Stimulated activated naive CD8-positive, alpha-beta T cell treated with anti-CD3 and anti-CD28 coated beads, Interleukin-15, Interleukin-2, amounts not matched to agents 100 ng/mL and 50 ng/mL, for 24 hours (primary cell): Measurements from ENCODE around the gene AUTS2.

ENCODE experiments used
- H3K27ac Mint-ChIP-seq: one replicate; pipeline ENCODE4 v1.8.0; 2021; ENCODE audit warnings: mild to moderate bottlenecking, mixed read lengths
- H3K27me3 Mint-ChIP-seq: one replicate; pipeline ENCODE4 v1.8.0; 2021; ENCODE audit warnings: mixed read lengths
- H3K36me3 Mint-ChIP-seq: one replicate; pipeline ENCODE4 v1.8.0; 2021; ENCODE audit warnings: low read depth, mixed read lengths
- H3K4me1 Mint-ChIP-seq: one replicate; pipeline ENCODE4 v1.8.0; 2021; ENCODE audit warnings: low read depth, mixed read lengths
- H3K4me3 Mint-ChIP-seq: one replicate; pipeline ENCODE4 v1.8.0; 2021; ENCODE audit warnings: mild to moderate bottlenecking, mixed read lengths
- H3K9me3 Mint-ChIP-seq: one replicate; pipeline ENCODE4 v1.8.0; 2021; ENCODE audit warnings: mixed read lengths

Gene AUTS2

DNA sequence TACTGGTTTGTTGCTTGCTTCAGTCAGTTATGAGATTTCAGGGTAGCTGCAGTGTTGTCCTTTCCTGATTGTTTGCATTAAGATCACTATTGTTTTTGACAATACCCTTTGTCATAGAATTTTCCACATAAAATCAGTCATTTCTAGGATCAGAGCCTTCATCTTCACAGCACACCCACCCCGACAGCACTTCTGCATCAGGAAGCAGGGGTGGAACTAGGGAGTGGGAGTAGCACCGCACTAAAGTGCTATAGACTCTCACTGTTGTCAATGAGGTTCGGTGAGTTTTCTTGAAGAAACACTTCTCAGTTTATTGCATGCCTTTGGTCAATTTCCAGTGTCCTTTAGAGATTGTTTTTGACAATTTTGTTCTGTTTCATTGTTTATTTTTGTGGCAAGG lies 632.5 kb downstream of the AUTS2 start:
- no peaks in the 10 kb centered on the region for H3K27me3 Mint-ChIP-seq
- no peak overlapping the region for H3K4me3 Mint-ChIP-seq
- no peak overlapping the region for H3K27ac Mint-ChIP-seq
- peaks cover 25% of the 10 kb centered on the region for H3K36me3 Mint-ChIP-seq
- no peaks in the 10 kb centered on the region for H3K4me1 Mint-ChIP-seq
- peaks cover 20% of the 10 kb centered on the region for H3K9me3 Mint-ChIP-seq

DNA sequence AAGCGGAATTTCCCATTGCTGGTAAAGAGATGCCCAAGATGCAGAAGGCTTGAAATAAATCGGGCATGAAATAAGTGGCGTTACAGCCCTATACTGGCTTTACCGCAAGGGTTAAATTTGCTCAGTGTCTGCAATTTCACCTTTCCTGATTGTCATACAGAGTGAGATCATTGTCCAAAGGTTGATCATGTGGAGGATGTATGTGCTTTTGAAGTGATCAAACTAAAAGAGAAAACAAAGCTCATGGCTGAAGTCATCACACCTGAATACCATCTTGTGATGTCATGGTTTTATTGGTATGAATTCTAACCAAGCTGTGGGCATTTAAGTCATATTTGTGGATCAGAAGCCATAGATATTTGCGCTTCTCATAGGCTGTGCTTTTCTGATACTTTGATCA lies 635.5 kb downstream of the AUTS2 start:
- Mint-ChIP-seq H3K27ac (no peak overlapping the region), H3K9me3 (peaks cover 20% of the 10 kb centered on the region), H3K27me3 (no peaks in the 10 kb centered on the region), H3K4me3 (no peak overlapping the region), H3K36me3 (peaks cover 18% of the 10 kb centered on the region), H3K4me1 (peaks cover 6% of the 10 kb centered on the region)

DNA sequence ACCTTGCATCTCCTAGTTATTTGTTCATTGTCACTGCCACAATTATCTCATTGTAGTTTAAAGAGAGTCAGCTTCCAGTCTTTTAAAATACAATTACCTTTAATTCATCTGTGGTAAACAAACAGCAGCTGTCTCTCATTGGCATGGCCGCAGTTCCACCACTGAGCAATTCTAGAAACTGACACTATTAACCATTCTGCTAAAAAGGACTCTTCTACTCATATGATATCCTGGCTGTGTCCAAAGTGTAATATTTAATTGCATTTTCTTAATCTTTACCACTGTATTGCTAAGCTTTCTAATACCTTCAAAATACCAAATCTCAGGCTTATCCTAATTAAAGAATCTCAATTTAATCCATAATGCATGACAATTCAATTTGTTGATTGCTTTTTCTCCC lies 639.0 kb downstream of the AUTS2 start:
- Mint-ChIP-seq H3K4me3 (no peak overlapping the region), H3K27ac (no peak overlapping the region)

DNA sequence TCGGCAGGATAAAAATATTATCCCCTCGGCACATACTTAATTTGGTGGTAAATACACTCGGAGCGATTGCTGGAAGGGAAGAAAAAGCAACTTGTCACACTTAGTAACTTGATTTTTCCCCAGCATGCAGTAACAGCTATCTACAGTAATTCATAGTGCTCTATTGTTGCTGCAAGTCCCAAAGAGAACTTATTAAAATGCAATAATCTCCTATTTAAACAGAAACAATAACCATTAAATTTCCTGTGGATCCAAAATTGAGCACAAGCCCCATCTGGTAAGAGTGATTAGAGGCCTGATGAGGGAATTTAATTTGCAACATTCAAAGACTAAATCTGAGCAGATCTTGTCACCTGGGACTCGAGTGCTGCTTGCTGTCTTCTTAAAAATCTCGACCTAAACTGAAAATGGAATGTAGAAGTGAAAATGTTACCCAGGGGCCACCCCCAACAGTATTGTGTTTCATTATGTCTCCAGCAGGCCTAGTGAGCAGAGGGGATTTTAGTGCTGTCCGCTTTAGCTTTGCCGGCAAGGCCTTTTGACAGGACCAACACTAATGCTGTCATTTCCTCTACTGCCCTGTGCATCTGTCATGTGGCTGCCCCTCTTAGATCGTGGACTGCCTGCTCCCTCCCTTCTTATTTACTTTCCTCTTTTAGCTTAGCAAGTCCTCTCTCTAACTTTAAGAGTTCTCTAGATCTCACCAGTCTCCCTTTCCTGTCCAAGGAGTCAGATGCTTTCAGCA lies 639.7 kb downstream of the AUTS2 start:
- no peaks in the 10 kb centered on the region for H3K27me3 Mint-ChIP-seq
- no peaks in the 10 kb centered on the region for H3K9me3 Mint-ChIP-seq
- peaks cover 6% of the 10 kb centered on the region for H3K4me1 Mint-ChIP-seq
- no peaks in the 10 kb centered on the region for H3K36me3 Mint-ChIP-seq
- H3K27ac Mint-ChIP-seq = no peak overlapping the region
- no peak overlapping the region for H3K4me3 Mint-ChIP-seq

More for the DNA sequence above, 639.0 kb downstream of the AUTS2 start:
- Mint-ChIP-seq H3K36me3 (no peaks in the 10 kb centered on the region), H3K9me3 (no peaks in the 10 kb centered on the region), H3K4me1 (peaks cover 6% of the 10 kb centered on the region), H3K27me3 (no peaks in the 10 kb centered on the region)

DNA sequence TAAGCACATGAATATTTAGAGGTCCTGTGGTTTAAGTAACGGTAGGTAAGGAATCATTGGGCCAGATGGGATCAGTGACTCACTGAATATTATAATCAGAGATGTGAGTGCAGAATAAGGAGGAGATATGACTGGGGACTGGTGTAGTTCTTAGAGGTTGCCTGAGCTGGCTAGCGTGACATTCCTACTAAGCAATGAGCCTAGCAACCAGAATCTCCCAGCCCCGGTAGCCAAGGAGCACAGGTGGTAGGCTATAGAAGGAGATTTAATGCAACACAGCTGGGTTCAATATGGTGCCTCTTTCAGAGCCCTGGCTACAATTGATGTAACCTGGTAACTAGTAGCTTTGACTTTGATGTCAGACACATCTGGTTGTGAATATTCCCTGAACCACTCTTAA lies 641.6 kb downstream of the AUTS2 start:
- Mint-ChIP-seq H3K9me3 (no peaks in the 10 kb centered on the region), H3K4me3 (no peak overlapping the region), H3K36me3 (no peaks in the 10 kb centered on the region), H3K27me3 (no peaks in the 10 kb centered on the region), H3K27ac (no peak overlapping the region), H3K4me1 (peaks cover 6% of the 10 kb centered on the region)

DNA sequence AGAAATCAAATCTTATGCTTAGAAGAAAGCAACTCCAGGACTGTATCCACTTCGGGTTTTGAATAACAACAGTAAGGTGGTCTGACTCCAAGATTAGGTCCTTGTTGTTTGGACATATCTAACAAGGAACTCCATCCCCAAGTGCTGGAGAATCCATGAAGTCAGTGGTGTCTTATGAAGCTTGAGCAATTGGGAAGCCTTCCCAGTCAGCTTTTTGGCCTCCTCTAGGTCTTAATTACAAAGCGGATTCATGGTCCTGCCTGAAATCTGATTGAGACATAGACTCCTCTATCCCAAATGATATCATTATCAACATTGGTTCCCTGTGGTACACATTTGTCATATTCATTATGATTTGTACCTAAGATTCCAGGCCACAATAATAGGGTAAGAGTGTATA lies 642.6 kb downstream of the AUTS2 start:
- Mint-ChIP-seq H3K27me3 (no peaks in the 10 kb centered on the region), H3K27ac (no peak overlapping the region), H3K4me1 (peaks cover 6% of the 10 kb centered on the region), H3K4me3 (no peak overlapping the region), H3K36me3 (no peaks in the 10 kb centered on the region), H3K9me3 (no peaks in the 10 kb centered on the region)

DNA sequence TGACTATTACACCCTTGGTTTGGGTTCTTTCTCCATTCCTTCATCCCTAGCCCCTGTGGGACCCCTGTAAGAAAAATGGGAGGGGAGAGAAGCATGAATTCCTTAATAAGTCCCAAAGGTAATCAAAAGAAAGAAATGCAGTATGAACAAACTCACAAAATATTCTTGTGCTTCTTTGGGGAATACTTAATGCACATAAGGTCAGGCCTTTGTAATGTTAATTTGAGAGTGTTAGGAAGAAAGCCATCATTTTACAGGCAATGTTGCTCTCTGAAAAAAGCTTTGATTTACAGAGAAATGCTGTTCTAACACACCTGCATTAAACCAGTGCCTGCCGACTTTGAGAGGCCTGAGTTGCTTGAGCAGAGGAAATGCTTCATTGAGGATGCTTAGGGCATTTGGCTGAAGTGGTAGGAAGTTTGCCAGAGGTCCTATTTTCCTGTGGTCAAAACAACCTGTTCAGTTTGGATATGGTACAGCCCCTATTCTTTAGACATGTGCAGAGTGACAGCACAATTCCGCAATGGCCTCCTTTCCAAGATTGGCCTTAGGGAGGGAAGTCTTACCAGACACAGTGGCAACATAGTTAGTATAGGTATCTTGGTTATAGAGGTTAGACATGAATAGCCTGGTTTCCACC lies 643.4 kb downstream of the AUTS2 start:
- Mint-ChIP-seq H3K27me3 (no peaks in the 10 kb centered on the region), H3K4me1 (peaks cover 6% of the 10 kb centered on the region)

DNA sequence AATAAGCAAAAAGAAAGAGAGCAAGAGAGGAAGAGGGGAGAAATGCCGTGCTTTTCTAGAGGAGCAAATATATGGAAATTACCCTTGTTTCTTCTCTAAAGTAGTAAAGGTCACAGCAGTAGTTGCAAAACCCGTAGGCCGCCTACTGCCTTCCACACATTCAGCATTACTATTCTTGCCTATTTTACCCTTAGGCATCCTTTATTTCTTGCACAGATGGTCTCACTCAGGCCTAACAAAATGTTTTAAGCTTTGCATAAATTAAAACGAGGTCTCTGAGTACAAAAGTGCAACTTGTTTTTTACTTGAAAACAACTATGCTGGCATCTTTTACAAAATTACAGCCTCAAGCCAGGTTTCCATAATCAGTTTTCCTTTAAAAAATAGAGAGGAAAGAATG lies 644.6 kb downstream of the AUTS2 start:
- no peak overlapping the region for H3K4me3 Mint-ChIP-seq

More for the DNA sequence above, 643.4 kb downstream of the AUTS2 start:
- H3K4me3 Mint-ChIP-seq = no peak overlapping the region
- H3K36me3 Mint-ChIP-seq = no peaks in the 10 kb centered on the region
- no peak overlapping the region for H3K27ac Mint-ChIP-seq
- H3K9me3 Mint-ChIP-seq = no peaks in the 10 kb centered on the region

DNA sequence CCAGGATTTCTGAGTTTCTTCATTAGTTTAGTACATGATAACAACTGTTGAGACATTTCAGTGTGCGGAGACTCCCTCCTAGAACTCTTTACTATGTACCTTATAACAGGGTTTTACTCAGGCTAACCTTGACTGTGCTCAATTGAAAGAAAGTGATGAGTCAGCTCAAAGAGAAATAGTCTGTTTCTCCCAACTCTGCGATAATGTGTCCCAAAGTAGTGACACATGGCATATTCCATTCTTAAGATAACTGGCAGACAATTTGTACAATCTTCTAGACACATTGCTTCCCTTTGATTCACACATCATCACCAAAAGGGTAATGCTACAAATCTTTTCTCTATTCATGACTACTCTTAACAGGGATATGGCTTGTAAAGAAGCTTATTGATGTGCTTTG lies 645.2 kb downstream of the AUTS2 start:
- no peak overlapping the region for H3K4me3 Mint-ChIP-seq
- H3K27me3 Mint-ChIP-seq = no peaks in the 10 kb centered on the region
- no peaks in the 10 kb centered on the region for H3K36me3 Mint-ChIP-seq
- peaks cover 4% of the 10 kb centered on the region for H3K4me1 Mint-ChIP-seq
- no peaks in the 10 kb centered on the region for H3K9me3 Mint-ChIP-seq
- no peak overlapping the region for H3K27ac Mint-ChIP-seq

More for the DNA sequence above, 644.6 kb downstream of the AUTS2 start:
- H3K36me3 Mint-ChIP-seq = no peaks in the 10 kb centered on the region
- H3K27me3 Mint-ChIP-seq = no peaks in the 10 kb centered on the region
- no peak overlapping the region for H3K27ac Mint-ChIP-seq
- H3K4me1 Mint-ChIP-seq = peaks cover 6% of the 10 kb centered on the region
- H3K9me3 Mint-ChIP-seq = no peaks in the 10 kb centered on the region

DNA sequence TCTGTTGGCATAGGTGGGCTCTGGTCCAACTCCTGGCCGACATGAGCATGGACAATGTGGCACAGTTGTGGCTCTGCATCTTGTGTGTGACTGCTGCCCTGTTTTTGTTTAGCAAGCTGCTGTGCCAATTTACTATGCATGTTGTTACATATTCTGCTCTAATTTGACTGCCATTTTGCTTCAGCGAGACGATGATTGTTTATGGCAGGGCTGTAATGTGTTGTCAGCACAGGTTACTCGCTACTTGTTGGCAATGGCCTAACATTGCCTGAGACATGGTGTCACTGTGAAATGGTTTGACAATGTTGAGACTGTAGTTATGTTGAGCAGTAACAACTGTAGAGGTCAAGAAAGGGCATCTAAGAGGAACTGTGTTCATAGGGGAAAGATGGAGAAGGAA lies 659.6 kb downstream of the AUTS2 start:
- no peak overlapping the region for H3K4me3 Mint-ChIP-seq
- no peaks in the 10 kb centered on the region for H3K27me3 Mint-ChIP-seq
- H3K9me3 Mint-ChIP-seq = peaks cover 3% of the 10 kb centered on the region
- no peaks in the 10 kb centered on the region for H3K4me1 Mint-ChIP-seq
- H3K36me3 Mint-ChIP-seq = no peaks in the 10 kb centered on the region
- H3K27ac Mint-ChIP-seq = no peak overlapping the region

DNA sequence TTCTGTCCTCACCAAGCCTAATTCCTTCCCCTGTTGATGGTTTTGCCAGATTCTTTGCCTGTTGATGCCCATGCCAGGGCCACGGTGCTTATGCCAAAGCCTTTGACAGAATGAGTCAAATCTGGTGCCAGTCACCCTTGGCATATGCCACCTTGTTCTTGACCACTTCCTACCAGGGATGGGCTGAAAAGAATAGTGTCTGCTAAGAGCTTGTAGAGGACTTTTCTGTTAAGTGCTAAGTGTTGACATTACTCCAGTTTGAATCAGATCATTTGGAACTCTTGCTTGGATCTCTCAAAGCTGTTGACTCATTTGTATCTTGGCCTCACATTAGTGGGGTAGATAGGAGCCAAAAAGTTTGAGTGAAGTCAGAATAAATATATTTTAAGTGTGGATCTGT lies 661.2 kb downstream of the AUTS2 start:
- Mint-ChIP-seq H3K4me1 (no peaks in the 10 kb centered on the region), H3K27me3 (no peaks in the 10 kb centered on the region), H3K27ac (no peak overlapping the region), H3K36me3 (no peaks in the 10 kb centered on the region), H3K4me3 (no peak overlapping the region), H3K9me3 (peaks cover 3% of the 10 kb centered on the region)

DNA sequence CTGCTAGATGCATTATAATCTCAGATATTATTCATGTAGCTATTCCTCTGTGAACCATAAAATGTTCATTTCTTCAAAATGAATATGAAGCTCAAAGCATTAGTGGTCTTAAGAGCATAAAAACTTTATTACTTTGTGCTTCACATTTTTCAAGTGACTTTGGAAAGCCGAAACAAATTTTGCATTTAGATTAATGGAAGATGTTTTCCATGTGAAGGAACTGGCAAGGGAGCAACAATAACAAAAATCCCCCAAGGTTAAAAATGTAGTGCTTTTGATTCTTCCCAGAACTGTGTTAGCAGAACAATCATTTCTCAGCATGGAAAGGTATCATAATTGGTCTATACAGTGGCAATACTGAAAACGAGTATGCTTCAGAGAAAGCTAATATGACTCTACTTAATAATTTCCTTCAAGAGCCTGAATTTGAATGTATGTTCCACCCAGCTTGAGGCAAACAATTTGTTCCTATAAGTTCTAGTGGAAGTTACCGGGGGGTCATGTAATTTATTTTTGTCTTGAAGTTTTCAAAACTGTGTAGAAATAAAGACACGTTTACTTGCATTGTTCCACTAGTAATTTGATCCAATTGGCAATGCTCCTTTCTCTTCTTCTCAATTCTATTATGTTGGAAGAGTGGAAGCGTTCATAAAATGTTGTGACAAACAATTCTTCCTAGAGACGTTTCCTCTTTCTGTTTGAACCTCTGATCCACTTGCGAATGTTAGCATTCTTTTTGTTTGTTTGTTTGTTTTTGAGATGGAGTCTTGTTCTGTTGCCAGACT lies 665.4 kb downstream of the AUTS2 start:
- no peak overlapping the region for H3K4me3 Mint-ChIP-seq
- no peaks in the 10 kb centered on the region for H3K9me3 Mint-ChIP-seq
- H3K27ac Mint-ChIP-seq = no peak overlapping the region
- no peaks in the 10 kb centered on the region for H3K27me3 Mint-ChIP-seq
- no peaks in the 10 kb centered on the region for H3K4me1 Mint-ChIP-seq
- H3K36me3 Mint-ChIP-seq = no peaks in the 10 kb centered on the region

DNA sequence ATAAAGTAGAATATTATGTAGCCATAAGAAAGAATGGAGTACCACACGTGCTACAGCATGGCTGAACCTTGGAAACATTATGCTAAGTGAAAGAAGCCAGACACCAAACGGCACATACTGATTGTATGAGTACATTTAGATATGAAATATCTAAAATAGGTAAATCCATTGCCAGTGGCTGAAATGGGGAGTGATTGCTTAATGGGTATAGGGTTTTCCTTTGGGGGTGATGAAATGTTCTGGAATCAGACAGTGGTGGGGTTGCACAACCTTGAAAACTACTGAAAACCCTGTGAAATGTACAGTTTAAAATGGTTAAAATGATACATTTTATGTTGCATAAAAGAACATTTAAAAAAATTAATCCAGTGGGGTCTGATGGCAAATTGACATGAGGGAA lies 667.9 kb downstream of the AUTS2 start:
- Mint-ChIP-seq H3K9me3 (no peaks in the 10 kb centered on the region), H3K27me3 (no peaks in the 10 kb centered on the region), H3K4me3 (no peak overlapping the region), H3K4me1 (no peaks in the 10 kb centered on the region), H3K27ac (no peak overlapping the region), H3K36me3 (no peaks in the 10 kb centered on the region)

DNA sequence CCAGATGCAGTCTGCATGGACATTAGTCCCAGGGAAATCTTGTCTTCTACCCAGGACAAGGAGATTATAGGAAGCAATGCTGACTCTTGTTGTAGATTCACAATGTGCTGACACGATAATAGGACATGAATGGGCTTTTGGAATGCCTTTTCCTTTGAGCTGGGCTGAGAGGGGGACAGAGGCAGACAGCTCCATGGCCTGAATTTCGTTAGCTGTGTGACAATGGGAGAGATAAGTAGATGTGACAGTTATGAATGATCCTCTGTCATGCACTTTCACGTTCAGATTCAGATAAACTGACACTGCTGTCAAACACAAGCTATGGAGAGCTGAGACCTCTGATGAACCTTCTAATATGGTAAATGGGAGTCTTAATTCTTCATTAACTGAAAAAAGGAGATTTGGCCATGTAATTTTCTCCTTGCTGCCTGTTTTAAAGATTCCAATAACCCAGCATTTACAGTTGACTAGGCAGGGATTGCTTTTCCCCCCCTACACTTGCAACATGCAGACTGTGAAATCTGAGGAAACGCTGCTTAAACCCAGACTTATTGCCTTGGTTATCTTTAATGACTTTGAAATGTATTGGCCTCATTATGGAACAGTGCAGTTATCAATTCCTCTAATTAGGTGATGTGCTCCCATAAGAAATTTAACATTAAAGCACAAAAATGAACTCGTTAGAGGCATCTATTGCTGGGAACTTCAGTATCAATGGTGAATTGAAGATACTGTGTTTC lies 669.3 kb downstream of the AUTS2 start:
- Mint-ChIP-seq H3K27ac (no peak overlapping the region), H3K9me3 (no peaks in the 10 kb centered on the region), H3K36me3 (no peaks in the 10 kb centered on the region), H3K4me1 (no peaks in the 10 kb centered on the region), H3K27me3 (no peaks in the 10 kb centered on the region), H3K4me3 (no peak overlapping the region)

DNA sequence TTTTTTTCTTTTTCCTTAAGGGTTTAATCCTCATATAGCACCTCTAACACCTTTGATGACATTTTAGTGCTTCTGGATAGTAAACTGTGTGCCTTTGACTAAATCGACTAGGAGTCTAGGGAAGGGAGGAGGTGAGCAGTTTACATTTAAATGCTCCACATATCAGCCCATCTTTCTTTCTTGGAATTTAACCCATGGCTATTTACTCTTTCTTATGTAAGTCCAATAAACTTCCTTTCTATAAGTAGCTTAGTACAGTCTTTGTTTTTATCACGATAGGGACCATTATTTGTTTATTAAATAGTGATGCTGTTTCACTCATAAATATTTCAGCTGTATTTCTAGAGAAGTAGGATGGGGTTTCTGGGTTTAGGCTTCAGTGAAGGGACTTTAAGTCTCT lies 669.9 kb downstream of the AUTS2 start:
- H3K36me3 Mint-ChIP-seq = no peaks in the 10 kb centered on the region
- H3K4me1 Mint-ChIP-seq = no peaks in the 10 kb centered on the region
- no peaks in the 10 kb centered on the region for H3K9me3 Mint-ChIP-seq
- no peak overlapping the region for H3K27ac Mint-ChIP-seq
- no peaks in the 10 kb centered on the region for H3K27me3 Mint-ChIP-seq
- H3K4me3 Mint-ChIP-seq = no peak overlapping the region
